Measurements from ENCODE around the gene RHBDD3.
A peak's percentile ranks its signal among the peaks of the same experiment; 100 is the strongest.
"Not testable (repeated sequence)": the region's sequence is repeated elsewhere in the genome, so short reads cannot be mapped to it uniquely, and the experiment has no call there.

The RHBDD3 gene

GRCh38 chr22:29244785-29245625, 22.8 kb downstream of the RHBDD3 start:
- no CpG with 5 or more reads among the region's 7 CpGs for WGBS (ENCODE audit: extremely low coverage, insufficient coverage, insufficient read length)
- H4K91ac ChIP-seq (ENCODE audit: low read depth, low read length), result no peak overlapping the region

GRCh38 chr22:29243874-29244446, 23.8 kb downstream of the RHBDD3 start:
- no peaks in the 10 kb centered on the region for H3K79me1 ChIP-seq (ENCODE audit: low read length)
- no peak overlapping the region for H4K91ac ChIP-seq (ENCODE audit: low read depth, low read length)
- no peaks in the 10 kb centered on the region for H3K36me3 ChIP-seq (ENCODE audit: control insufficient read depth in 1 of 2, insufficient read depth in 2 of 2, low read length in 2 of 2)
- H2AFZ ChIP-seq (ENCODE audit: insufficient read depth, low read length, poor library complexity), result no peak overlapping the region
- no peak overlapping the region for H3K9ac ChIP-seq (ENCODE audit: low read length)
- no CpG with 5 or more reads among the region's 11 CpGs for WGBS (ENCODE audit: extremely low coverage, insufficient coverage, insufficient read length)
- H2BK120ac ChIP-seq (ENCODE audit: insufficient read depth, low read length, poor library complexity), result no peak overlapping the region
- DNase-seq, result no peak
- peaks cover 9% of the 10 kb centered on the region for H3K9me3 ChIP-seq (ENCODE audit: insufficient read depth, low read depth, low read length)
- no peak overlapping the region for H2AK5ac ChIP-seq (ENCODE audit: low read length)
- H3K27ac ChIP-seq (ENCODE audit: low read depth, low read length), result no peak overlapping the region
- H3K4me2 ChIP-seq (ENCODE audit: low read length), result no peak overlapping the region
- H3K27me3 ChIP-seq (ENCODE audit: insufficient read depth, low read length), result no peaks in the 10 kb centered on the region
- no peaks in the 10 kb centered on the region for H3K79me2 ChIP-seq (ENCODE audit: control insufficient read depth, insufficient read depth, low read length, poor library complexity)
- no peak overlapping the region for H3K4me3 ChIP-seq (ENCODE audit: low read depth, low read length)
- H4K8ac ChIP-seq (ENCODE audit: low read depth, low read length), result no peak overlapping the region
- H4K12ac ChIP-seq (ENCODE audit: low read depth, low read length), result no peak overlapping the region
- no peak overlapping the region for H2BK5ac ChIP-seq (ENCODE audit: low read depth, low read length, poor library complexity)
- no peak overlapping the region for H3K14ac ChIP-seq (ENCODE audit: low read length)
- H2BK12ac ChIP-seq (ENCODE audit: low read length), result no peak overlapping the region
- H3K4ac ChIP-seq (ENCODE audit: low read depth, low read length), result no peak overlapping the region
- no peaks in the 10 kb centered on the region for H3K4me1 ChIP-seq (ENCODE audit: control insufficient read depth in 1 of 2, insufficient read depth in 2 of 2, low read length in 2 of 2)
- H3K18ac ChIP-seq (ENCODE audit: low read length), result no peak overlapping the region
- no peak overlapping the region for H3K23ac ChIP-seq (ENCODE audit: low read length)

More at GRCh38 chr22:29244785-29245625, 22.8 kb downstream of the RHBDD3 start:
- H3K27ac ChIP-seq (ENCODE audit: low read depth, low read length), result no peak overlapping the region
- peaks cover 7% of the 10 kb centered on the region for H3K9me3 ChIP-seq (ENCODE audit: insufficient read depth, low read depth, low read length)
- no peak overlapping the region for H2AFZ ChIP-seq (ENCODE audit: insufficient read depth, low read length, poor library complexity)
- H4K8ac ChIP-seq (ENCODE audit: low read depth, low read length), result no peak overlapping the region
- no peaks in the 10 kb centered on the region for H3K4me1 ChIP-seq (ENCODE audit: control insufficient read depth in 1 of 2, insufficient read depth in 2 of 2, low read length in 2 of 2)
- H3K23ac ChIP-seq (ENCODE audit: low read length), result no peak overlapping the region
- H3K4me2 ChIP-seq (ENCODE audit: low read length), result no peak overlapping the region
- H3K14ac ChIP-seq (ENCODE audit: low read length), result no peak overlapping the region
- H3K79me2 ChIP-seq (ENCODE audit: control insufficient read depth, insufficient read depth, low read length, poor library complexity), result no peaks in the 10 kb centered on the region
- no peaks in the 10 kb centered on the region for H3K27me3 ChIP-seq (ENCODE audit: insufficient read depth, low read length)
- no peak overlapping the region for H3K4ac ChIP-seq (ENCODE audit: low read depth, low read length)
- no peak overlapping the region for H2AK5ac ChIP-seq (ENCODE audit: low read length)
- H3K9ac ChIP-seq (ENCODE audit: low read length), result no peak overlapping the region
- no peak overlapping the region for H4K12ac ChIP-seq (ENCODE audit: low read depth, low read length)
- H2BK120ac ChIP-seq (ENCODE audit: insufficient read depth, low read length, poor library complexity), result no peak overlapping the region
- H3K79me1 ChIP-seq (ENCODE audit: low read length), result no peaks in the 10 kb centered on the region
- no peaks in the 10 kb centered on the region for H3K36me3 ChIP-seq (ENCODE audit: control insufficient read depth in 1 of 2, insufficient read depth in 2 of 2, low read length in 2 of 2)
- no peak overlapping the region for H2BK5ac ChIP-seq (ENCODE audit: low read depth, low read length, poor library complexity)
- H2BK12ac ChIP-seq (ENCODE audit: low read length), result no peak overlapping the region
- no peak overlapping the region for H3K4me3 ChIP-seq (ENCODE audit: low read depth, low read length)
- no peak overlapping the region for H3K18ac ChIP-seq (ENCODE audit: low read length)
- no peak for DNase-seq

GRCh38 chr22:29240481-29240880, 27.3 kb downstream of the RHBDD3 start:
- H3K36me3 ChIP-seq (ENCODE audit: control insufficient read depth in 1 of 2, insufficient read depth in 2 of 2, low read length in 2 of 2); H3K4me3 ChIP-seq (ENCODE audit: low read depth, low read length); H3K14ac ChIP-seq (ENCODE audit: low read length); H3K79me2 ChIP-seq (ENCODE audit: control insufficient read depth, insufficient read depth, low read length, poor library complexity); H3K27me3 ChIP-seq (ENCODE audit: insufficient read depth, low read length); H4K8ac ChIP-seq (ENCODE audit: low read depth, low read length); H4K91ac ChIP-seq (ENCODE audit: low read depth, low read length); DNase-seq; H4K12ac ChIP-seq (ENCODE audit: low read depth, low read length); H3K18ac ChIP-seq (ENCODE audit: low read length); H3K23ac ChIP-seq (ENCODE audit: low read length); H2BK12ac ChIP-seq (ENCODE audit: low read length); H3K4me1 ChIP-seq (ENCODE audit: control insufficient read depth in 1 of 2, insufficient read depth in 2 of 2, low read length in 2 of 2); H3K4me2 ChIP-seq (ENCODE audit: low read length); H2AK5ac ChIP-seq (ENCODE audit: low read length); H2BK5ac ChIP-seq (ENCODE audit: low read depth, low read length, poor library complexity); H3K4ac ChIP-seq (ENCODE audit: low read depth, low read length); H3K9me3 ChIP-seq (ENCODE audit: insufficient read depth, low read depth, low read length); H2AFZ ChIP-seq (ENCODE audit: insufficient read depth, low read length, poor library complexity); H3K27ac ChIP-seq (ENCODE audit: low read depth, low read length); H3K9ac ChIP-seq (ENCODE audit: low read length); H3K79me1 ChIP-seq (ENCODE audit: low read length); H2BK120ac ChIP-seq (ENCODE audit: insufficient read depth, low read length, poor library complexity): not testable (repeated sequence)
- WGBS (ENCODE audit: extremely low coverage, insufficient coverage, insufficient read length), result no CpG with 5 or more reads among the region's 9 CpGs

GRCh38 chr22:29233277-29233877, 34.4 kb downstream of the RHBDD3 start:
- Histone ChIP-seq H2AFZ (ENCODE audit: insufficient read depth, low read length, poor library complexity) (no peak overlapping the region), H4K8ac (ENCODE audit: low read depth, low read length) (no peak overlapping the region), H3K36me3 (ENCODE audit: control insufficient read depth in 1 of 2, insufficient read depth in 2 of 2, low read length in 2 of 2) (no peaks in the 10 kb centered on the region), H2AK5ac (ENCODE audit: low read length) (no peak overlapping the region), H3K4me1 (ENCODE audit: control insufficient read depth in 1 of 2, insufficient read depth in 2 of 2, low read length in 2 of 2) (no peaks in the 10 kb centered on the region), H3K4me2 (ENCODE audit: low read length) (no peak overlapping the region), H3K4ac (ENCODE audit: low read depth, low read length) (no peak overlapping the region), H4K12ac (ENCODE audit: low read depth, low read length) (no peak overlapping the region), H2BK5ac (ENCODE audit: low read depth, low read length, poor library complexity) (no peak overlapping the region), H3K27me3 (ENCODE audit: insufficient read depth, low read length) (no peaks in the 10 kb centered on the region), H3K18ac (ENCODE audit: low read length) (no peak overlapping the region), H3K79me2 (ENCODE audit: control insufficient read depth, insufficient read depth, low read length, poor library complexity) (no peaks in the 10 kb centered on the region), H3K4me3 (ENCODE audit: low read depth, low read length) (peak overlapping the region; percentile 16), H3K9ac (ENCODE audit: low read length) (peak overlapping the region; percentile 20), H2BK120ac (ENCODE audit: insufficient read depth, low read length, poor library complexity) (no peak overlapping the region), H3K79me1 (ENCODE audit: low read length) (no peaks in the 10 kb centered on the region), H2BK12ac (ENCODE audit: low read length) (no peak overlapping the region), H3K14ac (ENCODE audit: low read length) (no peak overlapping the region), H3K9me3 (ENCODE audit: insufficient read depth, low read depth, low read length) (peaks cover 2% of the 10 kb centered on the region), H3K27ac (ENCODE audit: low read depth, low read length) (no peak overlapping the region), H3K23ac (ENCODE audit: low read length) (no peak overlapping the region), H4K91ac (ENCODE audit: low read depth, low read length) (no peak overlapping the region)
- DNase-seq, result no peak
- WGBS (ENCODE audit: extremely low coverage, insufficient coverage, insufficient read length), result no CpG with 5 or more reads among the region's 1 CpG

All from trophoblast cell (in vitro differentiated cells and primary cell).